ENCODE data around the gene CPED1.
"Not testable (repeated sequence)": the region's sequence is repeated elsewhere in the genome, so short reads cannot be mapped to it uniquely, and the experiment has no call there.

CPED1 gene

GRCh38 chr7:121042899-121043298, 54.4 kb downstream of the CPED1 start:
- no peak overlapping the region for H3K27ac Mint-ChIP-seq
- no peaks in the 10 kb centered on the region for H3K4me1 Mint-ChIP-seq (ENCODE audit: low read depth)
- H3K27me3 Mint-ChIP-seq (ENCODE audit: low read depth): peaks cover 4% of the 10 kb centered on the region
- H3K4me3 Mint-ChIP-seq: no peak overlapping the region
- no peaks in the 10 kb centered on the region for H3K36me3 Mint-ChIP-seq (ENCODE audit: low read depth)
- no peaks in the 10 kb centered on the region for H3K9me3 Mint-ChIP-seq

DNA sequence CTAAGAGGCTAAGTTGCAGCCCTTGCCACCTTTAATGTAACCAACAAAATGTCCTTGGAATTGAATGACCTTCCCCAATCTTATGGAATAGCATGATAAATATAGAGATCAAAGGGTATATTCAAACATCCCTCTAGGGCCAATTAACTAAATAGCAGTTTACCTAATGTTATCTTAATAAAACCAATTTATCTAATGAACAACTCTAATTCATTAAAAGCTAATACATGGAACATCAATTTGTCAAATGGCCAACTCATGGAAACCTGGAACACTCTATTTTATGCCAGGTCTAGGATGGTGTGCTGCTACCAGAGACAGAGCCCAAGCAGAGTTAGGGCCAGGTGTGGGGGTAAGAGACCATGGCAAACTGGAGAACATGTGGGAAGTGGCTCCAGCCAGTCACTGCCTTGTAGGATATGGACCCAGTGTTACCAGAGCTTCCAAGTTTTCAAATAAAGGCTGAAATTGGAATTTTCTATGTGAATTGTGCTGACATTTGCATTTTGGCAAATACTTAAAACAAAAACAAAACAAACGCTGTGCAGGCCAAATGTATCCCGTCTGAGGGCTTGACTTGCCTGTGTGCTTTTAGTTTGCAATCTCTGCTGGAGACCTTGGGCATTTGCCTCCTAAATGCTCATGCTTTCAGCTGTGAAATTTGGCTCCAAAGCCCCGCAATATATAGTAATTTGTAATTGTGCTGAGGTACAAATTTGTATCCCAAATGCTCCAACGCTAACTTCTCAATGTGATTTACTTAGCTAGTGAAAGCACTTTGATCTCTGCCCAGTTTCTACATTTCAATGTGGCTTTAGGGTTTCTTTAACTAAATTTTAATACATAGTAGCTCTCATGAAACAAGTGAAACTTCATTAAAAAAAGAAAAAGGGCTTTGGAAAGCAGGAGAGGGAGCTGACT, 55.1 kb downstream of the CPED1 start:
- Mint-ChIP-seq H3K9me3 (no peaks in the 10 kb centered on the region), H3K36me3 (ENCODE audit: low read depth) (no peaks in the 10 kb centered on the region), H3K27ac (no peak overlapping the region)

GRCh38 chr7:121045090-121045489, 56.6 kb downstream of the CPED1 start:
- Mint-ChIP-seq H3K9me3 (no peaks in the 10 kb centered on the region), H3K4me1 (ENCODE audit: low read depth) (no peaks in the 10 kb centered on the region), H3K27ac (no peak overlapping the region), H3K4me3 (no peak overlapping the region), H3K36me3 (ENCODE audit: low read depth) (no peaks in the 10 kb centered on the region), H3K27me3 (ENCODE audit: low read depth) (peaks cover 4% of the 10 kb centered on the region)

More for the DNA sequence above, 55.1 kb downstream of the CPED1 start:
- no peaks in the 10 kb centered on the region for H3K4me1 Mint-ChIP-seq (ENCODE audit: low read depth)
- H3K27me3 Mint-ChIP-seq (ENCODE audit: low read depth): peaks cover 4% of the 10 kb centered on the region
- no peak overlapping the region for H3K4me3 Mint-ChIP-seq

DNA sequence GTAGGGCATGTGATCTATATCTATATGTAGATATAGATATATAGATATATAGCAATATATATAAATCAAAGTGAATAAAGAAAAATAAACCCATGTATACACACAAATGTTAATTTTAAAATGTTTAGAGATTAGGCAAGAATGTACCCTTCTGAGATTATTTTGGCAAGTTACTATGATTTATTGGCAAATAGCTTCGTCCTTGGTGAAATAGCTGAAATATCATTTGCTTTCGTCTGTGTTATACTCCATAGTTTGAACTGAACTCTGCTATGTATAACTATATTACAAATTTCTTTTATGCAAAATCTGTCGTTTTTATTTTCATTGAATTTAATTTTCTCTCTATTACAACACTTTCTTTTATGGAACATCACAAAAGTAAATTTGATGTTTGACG, 57.5 kb downstream of the CPED1 start:
- no peak overlapping the region for H3K4me3 Mint-ChIP-seq
- H3K9me3 Mint-ChIP-seq: no peaks in the 10 kb centered on the region
- H3K27me3 Mint-ChIP-seq (ENCODE audit: low read depth): peaks cover 4% of the 10 kb centered on the region
- H3K27ac Mint-ChIP-seq: no peak overlapping the region
- no peaks in the 10 kb centered on the region for H3K36me3 Mint-ChIP-seq (ENCODE audit: low read depth)
- H3K4me1 Mint-ChIP-seq (ENCODE audit: low read depth): no peaks in the 10 kb centered on the region

GRCh38 chr7:121046893-121047468, 58.5 kb downstream of the CPED1 start:
- no peaks in the 10 kb centered on the region for H3K4me1 Mint-ChIP-seq (ENCODE audit: low read depth)
- peaks cover 4% of the 10 kb centered on the region for H3K27me3 Mint-ChIP-seq (ENCODE audit: low read depth)
- no peaks in the 10 kb centered on the region for H3K9me3 Mint-ChIP-seq
- no peak overlapping the region for H3K4me3 Mint-ChIP-seq
- H3K27ac Mint-ChIP-seq: no peak overlapping the region
- no peaks in the 10 kb centered on the region for H3K36me3 Mint-ChIP-seq (ENCODE audit: low read depth)

- peaks cover 4% of the 10 kb centered on the region for H3K27me3 Mint-ChIP-seq (ENCODE audit: low read depth)
- no peaks in the 10 kb centered on the region for H3K36me3 Mint-ChIP-seq (ENCODE audit: low read depth)
- H3K9me3 Mint-ChIP-seq: no peaks in the 10 kb centered on the region
- H3K27ac Mint-ChIP-seq: no peak overlapping the region
- H3K4me1 Mint-ChIP-seq (ENCODE audit: low read depth): no peaks in the 10 kb centered on the region
- no peak overlapping the region for H3K4me3 Mint-ChIP-seq
Observed at GRCh38 chr7:121048195-121048594, 59.7 kb downstream of the CPED1 start.

- Mint-ChIP-seq H3K4me1 (ENCODE audit: low read depth) (no peaks in the 10 kb centered on the region), H3K27ac (no peak overlapping the region), H3K4me3 (no peak overlapping the region), H3K36me3 (ENCODE audit: low read depth) (no peaks in the 10 kb centered on the region), H3K27me3 (ENCODE audit: low read depth) (peaks cover under 1% of the 10 kb centered on the region), H3K9me3 (no peaks in the 10 kb centered on the region)
Observed at GRCh38 chr7:121049028-121049791, 60.7 kb downstream of the CPED1 start.

DNA sequence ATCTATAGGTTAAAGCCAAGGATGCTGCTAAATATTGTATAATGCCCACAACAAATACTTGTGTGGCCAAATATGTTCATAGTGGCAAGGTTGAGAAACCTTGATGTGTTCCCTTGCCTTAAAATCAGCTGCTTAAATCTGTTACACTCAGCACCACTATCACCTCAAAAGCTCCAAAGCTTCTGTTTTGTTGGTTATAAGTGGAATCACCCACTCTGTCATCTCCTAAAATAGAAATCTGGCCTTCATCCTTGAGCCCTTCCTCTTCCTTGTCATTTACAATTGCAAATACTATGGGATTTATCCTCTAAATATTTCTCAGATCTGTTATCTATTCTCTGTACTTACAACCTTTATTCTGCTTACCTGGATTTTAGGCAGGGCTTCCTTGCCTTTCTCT, 61.4 kb downstream of the CPED1 start:
- Mint-ChIP-seq H3K36me3 (ENCODE audit: low read depth) (no peaks in the 10 kb centered on the region), H3K27me3 (ENCODE audit: low read depth) (peaks cover 4% of the 10 kb centered on the region), H3K4me3 (no peak overlapping the region), H3K9me3 (no peaks in the 10 kb centered on the region), H3K4me1 (ENCODE audit: low read depth) (no peaks in the 10 kb centered on the region), H3K27ac (no peak overlapping the region)

GRCh38 chr7:121053219-121053618, 64.7 kb downstream of the CPED1 start:
- Mint-ChIP-seq H3K27me3 (ENCODE audit: low read depth) (peaks cover 10% of the 10 kb centered on the region), H3K36me3 (ENCODE audit: low read depth) (no peaks in the 10 kb centered on the region), H3K9me3 (no peaks in the 10 kb centered on the region), H3K4me3 (no peak overlapping the region), H3K27ac (no peak overlapping the region), H3K4me1 (ENCODE audit: low read depth) (no peaks in the 10 kb centered on the region)

DNA sequence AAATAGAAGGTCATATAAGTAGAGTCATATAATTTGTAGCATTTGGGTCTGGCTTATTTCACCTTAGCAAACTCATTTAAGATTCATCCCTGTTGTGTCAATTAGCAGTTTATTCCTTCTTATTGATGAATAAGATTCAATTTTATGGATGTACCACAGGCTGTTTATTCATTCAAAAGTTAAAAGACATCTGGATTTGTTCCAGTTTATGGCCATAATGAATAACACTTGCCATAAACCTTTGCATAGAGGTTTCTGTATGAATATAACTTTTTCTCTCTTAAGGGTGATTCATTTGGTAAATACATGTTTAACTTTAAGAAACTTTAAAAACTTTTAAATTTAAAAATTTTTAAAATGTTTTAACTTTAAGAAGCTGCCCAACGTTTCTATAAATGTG, 66.4 kb downstream of the CPED1 start:
- no peaks in the 10 kb centered on the region for H3K9me3 Mint-ChIP-seq
- no peaks in the 10 kb centered on the region for H3K4me1 Mint-ChIP-seq (ENCODE audit: low read depth)
- H3K36me3 Mint-ChIP-seq (ENCODE audit: low read depth): no peaks in the 10 kb centered on the region
- no peak overlapping the region for H3K4me3 Mint-ChIP-seq
- H3K27me3 Mint-ChIP-seq (ENCODE audit: low read depth): peaks cover 10% of the 10 kb centered on the region
- no peak overlapping the region for H3K27ac Mint-ChIP-seq

DNA sequence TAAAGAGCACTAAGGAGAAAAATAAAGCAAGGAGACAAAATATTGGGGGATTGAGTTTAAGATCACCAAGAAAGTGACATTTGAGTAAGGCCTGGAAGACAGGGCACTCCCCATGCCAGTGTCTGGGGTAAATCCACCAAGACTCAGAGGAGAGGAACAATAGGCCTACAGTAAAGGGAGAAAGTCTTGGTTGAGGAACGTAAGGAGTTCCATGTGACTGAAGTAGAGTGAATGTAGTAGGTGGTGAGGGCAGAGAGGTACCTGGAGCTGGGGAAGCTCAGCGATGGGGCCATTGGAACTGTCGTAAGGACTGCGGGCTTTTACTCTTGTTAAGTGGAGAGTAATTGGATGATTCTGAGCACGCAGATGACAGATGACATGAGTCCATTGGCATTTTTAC, 69.4 kb downstream of the CPED1 start:
- no peaks in the 10 kb centered on the region for H3K9me3 Mint-ChIP-seq
- H3K4me3 Mint-ChIP-seq: no peak overlapping the region
- H3K36me3 Mint-ChIP-seq (ENCODE audit: low read depth): no peaks in the 10 kb centered on the region
- H3K27ac Mint-ChIP-seq: no peak overlapping the region
- peaks cover 10% of the 10 kb centered on the region for H3K27me3 Mint-ChIP-seq (ENCODE audit: low read depth)
- H3K4me1 Mint-ChIP-seq (ENCODE audit: low read depth): no peaks in the 10 kb centered on the region

DNA sequence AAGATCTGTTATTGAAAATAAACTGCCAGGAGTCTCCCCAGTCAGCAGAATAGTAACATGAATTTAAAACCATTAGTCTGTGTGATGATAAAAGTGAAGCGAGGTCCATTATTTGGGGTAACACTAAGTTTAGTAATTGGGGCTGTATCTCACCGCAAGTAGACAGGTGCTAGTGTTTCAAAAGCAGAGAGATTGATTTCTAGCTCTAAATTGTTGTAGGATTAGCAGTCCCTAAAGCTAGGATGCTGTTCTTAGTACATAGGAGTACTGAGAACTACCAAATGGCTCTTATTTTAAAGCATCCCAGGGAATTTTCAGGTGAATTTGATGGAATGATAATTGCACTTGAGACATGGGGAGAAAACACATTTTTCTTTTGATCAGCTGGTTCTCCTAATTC, 70.5 kb downstream of the CPED1 start:
- Mint-ChIP-seq H3K4me3 (no peak overlapping the region), H3K27me3 (ENCODE audit: low read depth) (peaks cover 10% of the 10 kb centered on the region), H3K36me3 (ENCODE audit: low read depth) (no peaks in the 10 kb centered on the region), H3K9me3 (no peaks in the 10 kb centered on the region), H3K27ac (no peak overlapping the region), H3K4me1 (ENCODE audit: low read depth) (no peaks in the 10 kb centered on the region)

DNA sequence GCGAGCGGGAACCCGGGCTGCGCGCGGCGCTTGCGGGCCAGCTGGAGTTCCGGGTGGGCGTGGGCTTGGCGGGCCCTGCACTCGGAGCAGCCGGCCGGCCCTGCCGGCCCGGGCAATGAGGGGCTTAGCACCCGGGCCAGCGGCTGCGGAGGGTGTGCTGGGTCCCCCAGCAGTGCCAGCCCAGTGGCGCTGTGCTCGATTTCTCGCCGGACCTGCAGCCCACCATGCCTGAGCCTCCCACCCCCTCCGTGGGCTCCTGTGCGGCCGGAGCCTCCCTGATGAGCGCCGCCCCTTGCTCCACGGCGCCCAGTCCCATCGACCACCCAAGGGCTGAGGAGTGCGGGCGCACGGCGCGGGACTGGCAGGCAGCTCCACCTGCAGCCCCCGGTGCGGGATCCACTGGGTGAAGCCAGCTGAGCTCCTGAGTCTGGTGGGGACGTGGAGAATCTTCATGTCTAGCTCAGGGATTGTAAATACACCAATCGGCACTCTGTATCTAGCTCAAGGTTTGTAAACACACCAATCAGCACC, 71.5 kb downstream of the CPED1 start:
- H3K4me3 Mint-ChIP-seq; H3K27ac Mint-ChIP-seq; H3K36me3 Mint-ChIP-seq (ENCODE audit: low read depth); H3K9me3 Mint-ChIP-seq; H3K27me3 Mint-ChIP-seq (ENCODE audit: low read depth); H3K4me1 Mint-ChIP-seq (ENCODE audit: low read depth): not testable (repeated sequence)

DNA sequence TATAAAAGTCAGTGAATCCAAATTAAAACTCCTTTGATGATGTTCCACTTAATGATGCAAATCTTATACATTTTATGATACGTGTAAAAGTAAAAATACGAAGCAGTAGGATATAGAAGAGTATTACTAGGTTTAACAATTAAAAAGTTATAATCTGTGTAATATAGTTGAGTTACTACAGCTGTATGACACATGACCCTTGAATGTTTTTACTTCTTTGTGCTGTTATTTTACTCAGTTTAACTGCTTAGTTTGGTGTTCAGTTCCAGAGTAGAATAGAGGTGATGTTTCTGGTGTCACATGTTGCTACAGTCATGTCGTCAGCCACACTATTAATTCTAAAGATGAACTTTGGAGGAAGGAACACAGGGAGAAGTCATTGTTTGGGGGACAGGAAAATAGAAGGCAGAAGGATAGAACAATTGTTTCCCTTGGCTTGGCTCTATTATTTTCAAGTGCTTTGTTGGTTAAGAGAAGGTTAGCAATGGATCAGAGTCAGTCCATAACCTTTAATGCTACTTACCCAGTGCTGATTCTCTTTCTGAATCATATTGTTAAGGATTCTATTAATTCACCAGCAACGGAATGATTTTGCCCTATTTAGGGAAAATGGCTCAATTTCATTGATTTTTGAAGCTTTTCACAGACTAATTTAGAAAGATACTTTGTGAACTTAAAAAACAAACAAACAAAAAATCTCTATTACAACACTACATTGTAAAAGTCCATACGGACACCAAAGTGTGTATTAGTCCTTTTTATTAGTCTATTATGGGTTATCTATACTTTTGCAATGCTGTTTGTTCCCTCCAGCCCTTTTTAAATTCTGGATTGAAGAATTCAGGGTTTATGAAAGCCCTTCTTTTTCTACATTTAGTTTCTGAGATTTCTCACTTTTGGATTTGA, 73.4 kb downstream of the CPED1 start:
- no peaks in the 10 kb centered on the region for H3K36me3 Mint-ChIP-seq (ENCODE audit: low read depth)
- no peak overlapping the region for H3K27ac Mint-ChIP-seq

More for the DNA sequence above, 73.4 kb downstream of the CPED1 start:
- Mint-ChIP-seq H3K27me3 (ENCODE audit: low read depth) (peaks cover 4% of the 10 kb centered on the region), H3K4me1 (ENCODE audit: low read depth) (no peaks in the 10 kb centered on the region), H3K4me3 (no peak overlapping the region), H3K9me3 (no peaks in the 10 kb centered on the region)

All from T-helper 1 cell treated with Interleukin-12 subunit alpha and Interleukin-12 subunit beta and Interleukin-4 antibody, amounts not matched to agents 30 μg/mL and 1 μg/mL, for 36 hours (primary cell).